ENCODE results near the gene LRBA.
"Not testable (repeated sequence)": the region's sequence is repeated elsewhere in the genome, so short reads cannot be mapped to it uniquely, and the experiment has no call there.

LRBA gene

DNA sequence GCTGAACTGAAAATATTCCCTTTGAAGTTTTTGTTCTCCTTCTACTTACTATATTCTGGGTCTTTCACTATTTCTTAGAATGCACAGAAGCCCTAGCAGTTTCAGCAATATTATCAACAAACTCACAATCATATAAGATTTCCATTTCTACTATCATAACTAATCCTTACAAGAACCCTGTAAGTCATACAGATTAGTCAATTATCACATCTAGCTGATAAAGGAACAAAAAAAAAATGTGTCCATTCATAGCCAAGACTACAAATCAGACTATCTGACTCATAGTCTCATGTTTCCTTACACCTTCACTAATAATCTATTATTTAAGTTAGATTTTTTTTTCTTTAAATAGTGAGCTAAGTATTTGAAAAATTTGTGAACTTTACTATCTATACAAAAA, 72.5 kb downstream of the LRBA start:
- no peak for DNase-seq (ENCODE audit: low spot score)

DNA sequence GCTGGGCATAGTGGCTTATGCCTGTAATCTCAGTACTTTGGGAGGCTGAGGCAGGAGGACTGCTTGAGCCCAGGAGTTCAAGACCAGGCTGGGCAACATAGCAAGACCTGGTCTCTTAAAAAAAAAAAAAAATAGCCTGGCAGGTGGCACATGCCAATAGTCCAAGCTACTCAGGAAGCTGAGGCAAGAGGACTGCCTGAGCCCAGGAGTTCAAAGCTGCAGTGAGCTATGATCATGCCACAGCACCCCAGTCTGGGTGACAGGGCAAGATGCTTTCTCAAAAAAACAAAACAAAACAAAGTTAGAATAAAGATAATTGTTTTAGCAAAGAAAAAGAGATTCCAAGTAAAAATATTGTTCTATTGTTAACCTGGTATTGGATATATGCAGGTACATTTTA, 75.0 kb downstream of the LRBA start:
- no peak for DNase-seq (ENCODE audit: low spot score)

GRCh38 chr4:150939530-150939929, 75.6 kb downstream of the LRBA start:
- DNase-seq (ENCODE audit: low spot score): no peak

GRCh38 chr4:150938873-150939499, 76.1 kb downstream of the LRBA start:
- no peak for DNase-seq (ENCODE audit: low spot score)

- no peak for DNase-seq (ENCODE audit: low spot score)
These were observed 76.7 kb downstream of the LRBA start for GRCh38 chr4:150938417-150938816.

DNA sequence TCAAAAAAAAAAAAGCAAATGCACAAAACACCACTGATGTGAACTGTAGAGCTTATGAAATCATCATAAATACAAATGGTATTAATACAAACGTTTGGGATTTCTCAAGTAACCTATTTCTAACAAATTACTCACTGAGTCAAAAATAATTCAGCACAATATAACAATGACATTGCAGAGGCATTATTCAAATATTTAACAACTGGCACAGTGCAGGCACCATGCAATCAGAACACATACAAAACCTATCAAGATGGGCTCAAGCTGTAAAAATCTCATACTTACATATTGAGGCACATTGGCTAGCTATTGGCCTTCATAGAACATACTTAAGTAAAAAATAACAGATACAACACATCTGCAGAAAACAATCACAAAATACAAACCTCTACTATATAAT, 81.1 kb downstream of the LRBA start:
- no peak for DNase-seq (ENCODE audit: low spot score)

GRCh38 chr4:150931796-150932195, 83.3 kb downstream of the LRBA start:
- no peak for DNase-seq (ENCODE audit: low spot score)

DNA sequence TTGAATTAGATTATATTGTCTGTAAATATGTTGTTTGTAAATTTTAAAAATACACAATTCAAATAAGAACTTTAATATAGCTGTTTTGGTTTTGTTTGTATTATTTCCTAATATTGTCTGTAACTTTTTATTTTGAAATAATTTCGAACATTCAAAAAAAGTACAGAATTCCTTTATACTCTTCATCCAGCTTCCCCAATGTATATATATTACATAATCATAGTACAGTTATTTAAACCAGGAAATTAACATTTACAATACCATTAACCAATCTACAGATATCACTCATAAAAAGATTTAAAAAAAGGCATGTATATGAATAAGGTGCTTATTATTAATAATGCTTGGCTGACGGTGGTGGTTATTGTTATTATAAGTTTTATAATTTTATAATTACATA, 84.1 kb downstream of the LRBA start:
- DNase-seq (ENCODE audit: low spot score): no peak

DNA sequence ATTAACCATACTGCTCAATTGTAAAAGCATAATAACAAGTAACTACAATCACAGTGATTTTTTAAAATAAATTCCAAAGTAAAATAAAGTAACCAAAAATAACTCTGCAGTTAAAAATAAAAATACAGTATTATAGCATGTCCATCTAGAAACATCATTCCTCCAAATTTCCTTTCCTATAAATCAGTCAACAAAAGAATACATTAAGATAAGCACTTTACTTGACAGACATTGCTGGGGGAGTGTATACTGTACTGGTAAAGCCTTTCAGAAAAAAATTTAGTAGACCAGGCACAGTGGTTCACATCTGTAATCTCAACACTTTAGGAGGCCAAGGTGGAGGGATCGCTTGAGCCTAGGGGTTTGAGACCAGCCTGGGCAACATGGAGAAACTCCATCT, 91.1 kb downstream of the LRBA start:
- DNase-seq (ENCODE audit: low spot score): no peak

DNA sequence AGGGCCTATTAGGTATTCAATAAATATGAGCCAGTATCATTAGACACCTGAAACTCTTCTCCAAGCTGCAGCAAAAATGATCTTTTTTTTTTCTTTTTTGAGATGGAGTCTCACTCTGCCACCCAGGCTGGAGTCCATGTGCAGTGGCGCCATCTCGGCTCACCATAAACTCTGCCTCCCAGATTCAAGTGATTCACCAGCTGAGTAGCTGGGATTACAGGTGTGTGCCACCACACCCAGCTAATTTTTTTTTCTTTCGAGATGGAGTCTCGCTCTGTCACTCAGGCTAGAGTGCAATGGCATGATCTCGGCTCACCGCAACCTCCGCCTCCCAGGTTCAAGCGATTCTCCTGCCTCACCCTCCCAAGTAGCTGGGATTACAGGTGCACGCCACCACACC, 93.6 kb downstream of the LRBA start:
- not testable (repeated sequence) for DNase-seq (ENCODE audit: low spot score)

DNA sequence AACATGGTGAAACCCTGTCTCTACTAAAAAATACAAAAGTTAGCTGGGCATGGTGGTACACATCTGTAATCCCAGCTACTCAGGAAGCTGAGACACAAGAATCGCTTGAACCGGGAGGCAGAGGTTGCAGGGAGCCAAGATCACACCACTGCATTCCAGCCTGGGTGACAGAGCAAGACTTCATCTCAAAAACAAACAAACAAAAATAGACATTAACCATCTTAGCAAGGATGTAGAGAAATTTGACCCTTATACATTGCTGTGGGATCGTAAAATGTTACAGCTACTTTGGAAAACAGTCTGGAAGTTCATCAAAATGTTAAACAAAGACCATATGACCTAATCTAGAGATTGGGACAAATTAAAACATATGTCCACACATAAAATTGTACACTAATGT, 96.5 kb downstream of the LRBA start:
- not testable (repeated sequence) for DNase-seq (ENCODE audit: low spot score)

DNA sequence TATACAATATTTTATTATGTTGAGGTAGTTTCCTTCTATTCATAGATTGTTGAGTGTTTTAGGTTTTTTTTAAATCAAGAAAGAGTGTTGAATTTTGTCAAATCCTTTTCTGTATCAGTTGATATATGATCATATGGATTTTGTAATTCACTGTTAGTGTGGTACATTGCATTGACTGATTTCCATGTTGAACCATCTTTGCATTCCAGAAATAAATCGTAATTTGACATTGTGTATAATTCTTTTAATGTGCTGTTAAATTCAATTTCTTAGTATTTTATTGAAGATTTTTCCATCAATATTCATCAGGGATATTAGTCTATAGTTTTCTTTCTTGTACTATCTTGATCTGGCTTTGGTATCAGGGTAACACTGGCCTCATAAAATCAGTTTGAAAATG, 103.8 kb downstream of the LRBA start:
- DNase-seq (ENCODE audit: low spot score): no peak

- DNase-seq (ENCODE audit: low spot score): no peak
These were observed 106.0 kb downstream of the LRBA start for GRCh38 chr4:150909116-150909515.

DNA sequence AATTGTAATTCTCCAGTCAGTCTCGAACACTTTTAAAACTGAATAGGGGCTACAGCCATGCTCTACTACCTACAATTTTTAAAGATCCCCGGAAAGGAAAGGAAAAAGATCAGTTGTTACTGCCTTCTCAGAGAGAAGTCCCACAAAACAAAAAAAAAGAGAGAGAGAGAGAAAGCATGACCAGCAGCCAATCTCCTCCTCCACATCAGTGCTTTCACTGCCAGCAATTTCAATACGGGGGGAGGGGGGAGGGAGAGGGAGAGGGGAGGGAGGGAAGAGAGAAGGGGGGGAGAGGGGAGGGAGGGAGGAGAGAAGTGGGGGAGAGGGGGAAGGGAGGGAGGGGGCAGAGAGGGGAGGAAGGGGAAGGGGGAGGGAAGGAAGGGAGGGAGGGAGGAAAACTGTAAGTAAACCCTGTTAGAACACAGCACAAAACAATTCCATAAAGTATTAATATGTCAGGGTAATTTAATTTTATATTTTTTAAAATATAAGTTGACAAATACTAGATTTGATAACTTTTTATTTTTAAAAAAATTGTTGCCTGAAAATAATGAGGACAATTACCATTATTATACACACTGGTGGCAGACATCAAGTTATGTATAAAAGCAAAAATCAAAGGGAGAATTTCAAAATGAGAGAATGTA, 108.0 kb downstream of the LRBA start:
- DNase-seq (ENCODE audit: low spot score): no peak

DNA sequence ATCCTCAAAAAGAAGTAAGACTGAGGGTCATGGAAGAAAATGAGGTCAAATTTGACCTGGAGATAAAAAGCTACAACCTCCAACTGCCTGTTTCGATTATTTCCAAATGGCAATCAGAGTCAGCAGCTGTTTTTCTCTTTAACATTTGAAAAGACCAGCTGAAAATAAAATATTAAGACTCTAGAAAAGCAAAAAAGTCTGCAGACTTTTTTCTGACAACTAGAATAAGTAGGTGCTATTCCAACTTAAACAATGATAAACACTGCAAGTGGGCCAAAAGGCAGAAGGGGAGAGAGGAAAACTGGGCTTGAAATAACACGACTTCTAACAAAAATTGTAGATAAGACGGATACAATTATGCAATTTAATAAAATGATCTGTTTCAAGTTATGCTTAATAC, 110.4 kb downstream of the LRBA start:
- DNase-seq (ENCODE audit: low spot score): no peak

GRCh38 chr4:150903603-150904002, 111.5 kb downstream of the LRBA start:
- DNase-seq (ENCODE audit: low spot score): no peak

DNA sequence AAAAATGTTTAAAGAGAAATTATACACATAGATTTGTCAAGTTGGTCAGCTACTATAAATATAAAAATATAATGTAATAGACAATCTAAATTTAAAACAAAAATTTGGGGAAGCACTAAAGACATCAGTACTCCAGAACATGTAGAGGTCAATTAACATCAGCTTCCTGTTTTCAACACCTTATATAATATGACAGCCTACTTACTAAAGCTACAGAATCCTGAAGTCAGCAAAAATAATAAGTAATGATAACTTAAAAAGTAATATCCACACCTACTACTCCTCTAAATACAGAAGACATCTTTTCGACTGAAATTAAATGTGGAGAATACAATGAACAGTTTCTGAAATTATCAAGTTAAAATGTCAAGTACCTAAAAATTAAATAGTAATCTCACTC, 118.6 kb downstream of the LRBA start:
- DNase-seq (ENCODE audit: low spot score): no peak

DNA sequence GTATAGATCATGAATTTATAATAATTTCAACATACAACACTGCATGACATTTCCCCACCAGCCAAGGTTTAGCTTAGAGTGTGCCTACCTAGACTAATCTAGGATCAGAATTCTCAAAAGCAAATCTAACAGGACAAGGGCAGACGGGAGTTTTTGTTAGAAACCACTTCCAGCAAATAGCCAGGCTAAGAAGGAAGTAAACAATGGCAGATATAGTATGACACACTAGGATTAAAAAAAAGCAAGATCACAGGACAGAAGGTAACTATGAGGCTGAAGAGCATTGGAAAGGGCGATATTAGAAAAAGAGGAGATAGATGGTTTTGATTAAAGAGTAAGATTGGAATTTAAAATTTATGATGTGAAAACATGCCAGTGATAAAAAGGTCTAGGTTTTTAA, 124.8 kb downstream of the LRBA start:
- no peak for DNase-seq (ENCODE audit: low spot score)

- DNase-seq (ENCODE audit: low spot score): no peak
These were observed 125.8 kb downstream of the LRBA start for GRCh38 chr4:150889306-150889705.

DNA sequence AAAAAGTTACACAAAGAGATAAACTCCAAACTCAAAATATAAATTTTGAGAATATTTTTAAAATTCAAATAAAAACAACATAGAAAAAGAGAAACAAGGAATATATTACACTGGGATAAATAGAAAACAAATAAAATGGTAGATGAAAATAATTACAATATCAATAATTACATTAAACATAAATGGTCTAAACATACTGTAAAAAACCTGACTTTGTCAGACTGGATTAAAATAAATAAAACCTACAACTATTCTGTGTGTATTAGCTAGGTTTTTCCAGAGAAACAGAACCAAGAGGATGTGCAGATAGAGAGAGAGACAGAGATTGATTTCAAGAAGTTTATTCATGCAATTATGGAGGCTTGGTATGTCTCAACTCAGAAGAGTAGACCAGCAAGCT, 126.5 kb downstream of the LRBA start:
- DNase-seq (ENCODE audit: low spot score): no peak

DNA sequence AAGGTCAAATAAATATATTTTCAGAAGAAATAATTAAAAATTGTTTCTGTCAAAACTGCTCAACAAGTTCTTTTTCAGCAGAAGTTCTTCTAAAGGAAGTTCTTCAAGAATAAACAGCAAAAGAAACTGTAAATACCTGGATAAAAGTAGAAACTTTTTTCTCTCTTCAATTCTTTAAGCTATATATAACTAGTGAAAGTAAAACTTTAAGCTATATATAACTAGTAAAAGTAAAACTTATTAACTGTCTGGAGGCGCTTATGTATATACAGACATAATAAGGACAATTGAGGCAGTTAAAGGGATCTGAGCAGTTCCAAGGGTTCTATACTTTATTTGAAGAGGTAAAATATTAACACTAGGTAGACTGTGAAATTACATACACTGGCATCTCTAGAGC, 126.9 kb downstream of the LRBA start:
- DNase-seq (ENCODE audit: low spot score): no peak

GRCh38 chr4:150886597-150886996, 128.5 kb downstream of the LRBA start:
- no peak for DNase-seq (ENCODE audit: low spot score)

DNA sequence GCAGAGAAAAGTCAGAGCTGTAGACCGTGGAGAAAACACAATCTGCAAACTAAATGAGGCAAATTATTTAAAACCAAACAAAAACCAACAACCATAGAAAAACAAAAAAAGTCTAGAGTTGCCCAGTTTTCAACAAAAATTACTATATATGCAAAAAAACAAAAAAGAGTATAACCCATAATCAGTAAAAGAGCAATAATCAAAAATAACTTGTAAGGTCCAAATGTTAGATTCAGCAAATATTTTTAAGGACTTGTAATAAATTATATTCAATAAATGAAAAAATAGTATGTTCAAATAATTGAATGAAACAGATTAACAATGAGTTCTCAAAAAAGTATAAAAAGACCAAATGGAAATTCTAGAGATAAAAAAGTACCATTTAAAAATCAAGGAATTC, 130.5 kb downstream of the LRBA start:
- DNase-seq (ENCODE audit: low spot score): no peak

DNA sequence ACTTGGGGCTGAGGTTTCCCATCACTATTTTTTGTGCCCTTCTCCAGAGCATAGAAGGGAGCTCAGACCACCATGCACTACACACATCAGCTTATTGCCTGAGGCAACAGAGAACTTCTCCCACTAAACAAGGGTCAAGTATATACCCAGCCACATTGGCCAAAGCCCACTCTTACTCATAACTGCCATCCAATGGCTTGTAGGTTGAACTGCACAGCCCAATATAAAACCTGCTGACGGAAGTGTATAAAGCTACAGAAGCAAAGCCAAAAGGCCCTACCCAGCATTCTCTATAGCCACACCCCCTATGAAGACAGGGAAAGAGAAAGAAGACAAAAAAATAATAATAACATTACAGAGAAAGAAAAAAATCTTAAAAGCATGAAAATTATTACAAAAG, 139.7 kb downstream of the LRBA start:
- no peak for DNase-seq (ENCODE audit: low spot score)
